KMS-11 (cell line): Measurements from ENCODE around the gene SMARCB1.
"Not testable (repeated sequence)": the region's sequence is repeated elsewhere in the genome, so short reads cannot be mapped to it uniquely, and the experiment has no call there.

Source experiments
- H2AFZ ChIP-seq: fragments of 200-600 bp; sonication (generic); 2 replicates; pipeline ENCODE4 v1.6.1; 2016; ENCODE audit warnings: antibody characterized with exemption, mixed run types, low read depth
- H3K27ac ChIP-seq: fragments of 200-600 bp; sonication (generic); 2 replicates; pipeline ENCODE4 v1.6.1; 2016; ENCODE audit warnings: mild to moderate bottlenecking, mixed run types
- H3K27me3 ChIP-seq: fragments of 200-600 bp; sonication (generic); 2 replicates; pipeline ENCODE4 v1.6.1; 2017; ENCODE audit warnings: mild to moderate bottlenecking, low read depth, mixed run types, moderate library complexity; ENCODE audit not compliant: insufficient read depth
- H3K36me3 ChIP-seq: fragments of 200-600 bp; sonication (generic); 2 replicates; pipeline ENCODE4 v1.6.1; 2017; ENCODE audit warnings: mild to moderate bottlenecking, mixed run types; ENCODE audit not compliant: insufficient read depth
- H3K4me1 ChIP-seq: fragments of 200-600 bp; sonication (generic); 2 replicates; pipeline ENCODE4 v1.6.1; 2016; ENCODE audit warnings: mild to moderate bottlenecking, low read depth, mixed run types; ENCODE audit not compliant: poor library complexity, severe bottlenecking
- H3K4me2 ChIP-seq: fragments of 200-600 bp; sonication (generic); 2 replicates; pipeline ENCODE4 v1.7.0; 2016; ENCODE audit warnings: mild to moderate bottlenecking, mixed run types
- H3K4me3 ChIP-seq: fragments of 200-600 bp; sonication (generic); IDR thresholded peaks from 2 replicates; pipeline ENCODE4 v1.6.1; 2017; ENCODE audit warnings: low read depth, low read length, mixed read lengths; ENCODE audit not compliant: insufficient read depth
- H3K79me2 ChIP-seq: fragments of 200-600 bp; sonication (generic); 2 replicates; pipeline ENCODE4 v1.6.1; 2016; ENCODE audit warnings: low read depth, mixed run types; ENCODE audit not compliant: insufficient read depth
- H3K9ac ChIP-seq: fragments of 200-600 bp; sonication (generic); 2 replicates; pipeline ENCODE4 v1.6.1; 2016; ENCODE audit warnings: mild to moderate bottlenecking, mixed run types
- H4K20me1 ChIP-seq: fragments of 200-600 bp; sonication (generic); 2 replicates; pipeline ENCODE4 v1.6.1; 2016; ENCODE audit warnings: mild to moderate bottlenecking, mixed run types; ENCODE audit not compliant: insufficient read depth
- TF ChIP-seq, protein P1 (sequence below): fragments of 200-600 bp; sonication (generic); conservative IDR thresholded peaks from 2 replicates; pipeline ENCODE4 v1.6.1; 2017; ENCODE audit warnings: low read depth, mild to moderate bottlenecking, antibody characterized with exemption, low read length, moderate library complexity, mixed read lengths

SMARCB1 gene

DNA sequence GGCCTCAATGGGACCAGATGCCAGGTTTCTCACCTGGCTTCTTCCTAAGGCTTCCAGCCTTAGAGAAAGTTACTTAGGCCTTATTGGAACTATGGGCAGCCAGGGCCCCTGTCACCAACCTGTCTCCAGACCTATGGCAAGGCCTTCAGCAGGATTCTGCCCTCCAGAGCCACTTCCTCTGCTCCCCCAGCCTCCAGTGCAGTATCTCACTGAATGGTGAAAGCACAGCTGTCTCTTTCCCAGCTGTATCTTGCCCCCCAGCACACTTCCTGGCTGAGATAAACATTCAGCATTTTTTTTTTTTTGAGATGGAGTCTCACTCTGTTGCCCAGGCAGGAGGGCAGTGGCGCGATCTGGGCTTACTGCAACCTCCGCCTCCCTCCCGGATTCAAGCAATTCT lies 72.4 kb downstream of the SMARCB1 start:
- H3K4me2 ChIP-seq = 0 out of 2 replicates have a peak overlapping the region, but pooled peaks have one; percentile 67
- no peak overlapping the region for H3K27ac ChIP-seq
- TF ChIP-seq, protein P1, sequence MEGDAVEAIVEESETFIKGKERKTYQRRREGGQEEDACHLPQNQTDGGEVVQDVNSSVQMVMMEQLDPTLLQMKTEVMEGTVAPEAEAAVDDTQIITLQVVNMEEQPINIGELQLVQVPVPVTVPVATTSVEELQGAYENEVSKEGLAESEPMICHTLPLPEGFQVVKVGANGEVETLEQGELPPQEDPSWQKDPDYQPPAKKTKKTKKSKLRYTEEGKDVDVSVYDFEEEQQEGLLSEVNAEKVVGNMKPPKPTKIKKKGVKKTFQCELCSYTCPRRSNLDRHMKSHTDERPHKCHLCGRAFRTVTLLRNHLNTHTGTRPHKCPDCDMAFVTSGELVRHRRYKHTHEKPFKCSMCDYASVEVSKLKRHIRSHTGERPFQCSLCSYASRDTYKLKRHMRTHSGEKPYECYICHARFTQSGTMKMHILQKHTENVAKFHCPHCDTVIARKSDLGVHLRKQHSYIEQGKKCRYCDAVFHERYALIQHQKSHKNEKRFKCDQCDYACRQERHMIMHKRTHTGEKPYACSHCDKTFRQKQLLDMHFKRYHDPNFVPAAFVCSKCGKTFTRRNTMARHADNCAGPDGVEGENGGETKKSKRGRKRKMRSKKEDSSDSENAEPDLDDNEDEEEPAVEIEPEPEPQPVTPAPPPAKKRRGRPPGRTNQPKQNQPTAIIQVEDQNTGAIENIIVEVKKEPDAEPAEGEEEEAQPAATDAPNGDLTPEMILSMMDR = no peak
- peaks cover 19% of the 10 kb centered on the region for H3K4me1 ChIP-seq
- no peak overlapping the region for H3K9ac ChIP-seq
- H3K4me3 ChIP-seq = no peak overlapping the region
- no peak overlapping the region for H2AFZ ChIP-seq
- H3K79me2 ChIP-seq = no peaks in the 10 kb centered on the region; the same call in 1 of the 2 replicates
- no peaks in the 10 kb centered on the region for H3K27me3 ChIP-seq
- no peaks in the 10 kb centered on the region for H3K36me3 ChIP-seq
- H4K20me1 ChIP-seq = no peaks in the 10 kb centered on the region

DNA sequence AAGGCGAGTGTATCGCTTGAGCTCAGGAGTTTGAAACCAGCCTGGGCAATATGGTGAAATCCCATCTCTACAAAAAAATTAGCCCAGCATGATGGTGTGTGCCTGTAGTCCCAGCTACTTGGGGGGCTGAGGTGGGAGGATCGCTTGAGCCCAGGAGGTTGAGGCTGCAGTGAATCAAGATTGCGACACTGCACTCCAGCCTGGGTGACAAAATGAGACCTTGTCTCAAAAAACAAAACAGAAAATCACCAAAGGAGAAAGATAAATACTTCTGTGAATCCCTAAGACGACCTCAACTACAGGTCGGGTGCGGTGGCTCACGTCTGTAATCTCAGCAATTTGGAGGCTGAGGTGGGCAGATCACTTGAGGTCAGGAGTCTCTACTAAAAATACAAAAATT lies 73.4 kb downstream of the SMARCB1 start:
- H3K4me3 ChIP-seq, H3K36me3 ChIP-seq, H3K79me2 ChIP-seq, H3K27me3 ChIP-seq, H3K4me2 ChIP-seq, H3K9ac ChIP-seq, H4K20me1 ChIP-seq, H3K27ac ChIP-seq, H2AFZ ChIP-seq: not testable (repeated sequence)
- peaks cover 19% of the 10 kb centered on the region for H3K4me1 ChIP-seq

DNA sequence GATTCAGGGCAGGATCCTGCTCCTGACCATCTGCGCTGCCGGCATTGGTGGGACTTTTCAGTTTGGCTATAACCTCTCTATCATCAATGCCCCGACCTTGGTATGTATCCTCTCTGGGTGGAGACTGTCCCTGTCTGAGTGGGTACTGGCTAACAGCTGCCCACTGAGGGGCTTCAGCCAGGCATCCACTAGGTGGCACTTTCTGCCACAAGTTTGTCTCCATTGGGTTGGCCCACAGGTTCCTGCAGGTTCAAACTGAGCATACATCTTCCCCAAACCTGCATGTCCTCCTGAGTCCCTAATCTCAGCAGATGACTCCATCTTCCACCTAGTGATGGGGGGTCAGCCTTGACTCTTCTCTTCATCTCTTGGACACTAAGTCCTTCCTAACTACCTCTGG lies 75.3 kb downstream of the SMARCB1 start:
- no peak overlapping the region for H3K4me2 ChIP-seq
- H3K27me3 ChIP-seq = no peaks in the 10 kb centered on the region
- H4K20me1 ChIP-seq = no peaks in the 10 kb centered on the region
- no peak overlapping the region for H2AFZ ChIP-seq
- peaks cover 14% of the 10 kb centered on the region for H3K4me1 ChIP-seq
- H3K79me2 ChIP-seq = no peaks in the 10 kb centered on the region; the same call in 1 of the 2 replicates
- TF ChIP-seq, protein P1 = peak; percentile 73
- H3K4me3 ChIP-seq = no peak overlapping the region
- H3K27ac ChIP-seq = no peak overlapping the region
- no peaks in the 10 kb centered on the region for H3K36me3 ChIP-seq
- no peak overlapping the region for H3K9ac ChIP-seq

DNA sequence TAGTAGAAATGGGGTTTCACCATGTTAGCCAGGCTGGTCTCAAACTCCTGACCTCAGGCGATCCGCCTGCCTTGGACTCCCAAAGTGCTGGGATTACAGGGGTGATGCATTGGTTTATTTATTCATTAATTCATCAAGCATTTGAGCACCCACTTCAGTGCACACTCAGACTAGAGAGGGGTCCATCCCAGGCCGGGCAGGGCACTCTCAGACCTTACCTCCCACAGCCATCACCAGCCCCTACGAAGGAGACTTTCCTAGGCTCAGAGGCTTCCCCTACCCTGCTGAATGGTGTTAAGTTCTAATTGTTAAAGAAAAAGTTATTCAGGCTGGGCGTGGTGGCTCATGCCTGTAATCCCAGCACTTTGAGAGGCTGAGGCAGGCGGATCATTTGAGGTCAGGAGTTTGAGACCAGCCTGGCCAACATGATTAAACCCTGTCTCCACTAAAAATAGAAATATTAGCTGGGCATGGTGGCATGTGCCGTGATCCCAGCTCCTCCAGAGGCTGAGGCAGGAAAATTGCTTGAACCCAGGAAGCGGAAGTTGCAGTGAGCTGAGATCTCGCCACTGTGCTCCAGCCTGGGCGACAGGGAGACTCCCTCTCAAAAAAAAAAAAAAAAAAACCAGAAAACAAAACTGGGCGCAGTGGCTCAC lies 77.9 kb downstream of the SMARCB1 start:
- not testable (repeated sequence) for H3K4me3 ChIP-seq, H3K9ac ChIP-seq, H3K27me3 ChIP-seq, H3K36me3 ChIP-seq, H3K27ac ChIP-seq, H3K79me2 ChIP-seq, H3K4me2 ChIP-seq, H2AFZ ChIP-seq, H3K4me1 ChIP-seq, H4K20me1 ChIP-seq

DNA sequence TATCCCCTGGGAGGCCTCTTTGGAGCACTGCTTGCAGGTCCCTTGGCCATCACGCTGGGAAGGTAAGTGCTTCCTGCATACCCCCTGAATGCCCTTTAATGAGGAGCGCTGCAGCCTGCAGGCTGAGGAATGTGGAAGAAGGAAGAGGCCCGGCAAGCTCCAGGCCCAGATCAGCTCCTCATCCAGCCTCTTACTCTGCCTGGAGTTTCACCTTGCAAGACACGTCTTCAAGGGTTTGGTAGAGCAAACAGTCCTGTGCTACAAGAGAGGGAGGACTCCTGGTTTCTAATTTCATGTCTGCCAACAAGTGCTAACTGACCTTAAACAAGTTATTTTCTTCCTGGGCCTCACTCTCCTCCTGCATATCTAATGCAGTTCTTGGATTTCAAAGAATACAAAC lies 81.8 kb downstream of the SMARCB1 start:
- TF ChIP-seq, protein P1 = no peak
- no peaks in the 10 kb centered on the region; the same call in 1 of the 2 replicates for H3K36me3 ChIP-seq

More for the DNA sequence above, 81.8 kb downstream of the SMARCB1 start:
- no peaks in the 10 kb centered on the region for H3K79me2 ChIP-seq
- H3K4me3 ChIP-seq = no peak overlapping the region
- H3K9ac ChIP-seq = no peak overlapping the region
- no peak overlapping the region for H2AFZ ChIP-seq
- no peaks in the 10 kb centered on the region for H3K4me1 ChIP-seq
- H3K27me3 ChIP-seq = no peaks in the 10 kb centered on the region
- H3K27ac ChIP-seq = no peak overlapping the region
- H3K4me2 ChIP-seq = no peak overlapping the region
- H4K20me1 ChIP-seq = no peaks in the 10 kb centered on the region
